Frontal cortex (tissue), 4 donors: Measurements from ENCODE around the gene ZSWIM5. TPM values are rescaled to one million over a fixed set of nuclear protein-coding genes. Genes with fewer than 3 reads are reported as not detected.

Experiments used
- DNase-seq, 2 donors: peaks; one replicate each; pipeline ENCODE4 v3.0.0; 2012; ENCODE audit warnings: low spot score in 2 of 2
- FAIRE-seq: peaks from 2 replicates; lab custom pipeline; 2012; peaks lifted over from hg19 to GRCh38; lab: Jason Lieb, UNC
- total RNA-seq: library from RNA; depleted of rRNA; stranded (reverse); fragments of >200 nt; gene quantifications from one replicate; pipeline ENCODE4 v1.2.3, GENCODE V29; 2014
- donor health status: control.
- donor health status: control.
- donor health status: control.

Gene ZSWIM5
- total RNA-seq, 1 donor from 2014 or later, result 15.9 TPM

GRCh38 chr1:45040297-45040696 lies 166.1 kb downstream of the ZSWIM5 start:
- no peak for DNase-seq
- FAIRE-seq, result no peak

DNA sequence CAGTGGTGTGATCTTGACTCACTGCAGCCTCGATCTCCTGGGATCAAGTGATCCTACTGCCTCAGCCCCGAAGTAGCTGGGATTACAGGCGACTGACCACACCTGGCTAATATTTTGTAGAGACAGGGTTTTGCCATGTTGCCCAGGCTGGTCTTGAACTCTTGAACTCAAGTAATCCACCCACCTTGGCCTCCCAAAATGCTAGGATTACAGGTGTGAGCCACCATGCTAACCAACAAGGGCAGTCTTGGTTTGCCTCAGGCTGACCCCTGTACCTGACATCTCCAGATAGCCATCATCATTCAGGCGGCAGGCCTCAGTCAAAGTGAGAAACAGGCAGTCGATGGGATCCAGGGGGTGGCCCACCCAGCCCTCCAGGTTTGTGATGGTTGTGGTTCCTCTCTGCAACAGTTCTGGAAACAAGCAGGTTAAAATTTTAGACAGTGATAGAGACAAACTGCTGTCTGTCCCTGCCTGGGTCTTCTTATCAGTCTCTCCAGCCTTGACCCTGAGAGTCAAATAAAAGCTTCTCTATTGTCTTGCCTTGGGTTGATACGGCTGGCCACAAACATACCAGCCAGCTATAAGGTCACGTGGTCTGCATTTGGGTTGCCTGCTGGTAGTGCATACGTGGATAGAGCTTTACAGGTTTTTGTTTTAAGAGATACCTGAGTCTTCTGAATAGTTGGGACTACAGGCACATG lies 167.6 kb downstream of the ZSWIM5 start:
- FAIRE-seq (no peak), DNase-seq (no peak)

DNA sequence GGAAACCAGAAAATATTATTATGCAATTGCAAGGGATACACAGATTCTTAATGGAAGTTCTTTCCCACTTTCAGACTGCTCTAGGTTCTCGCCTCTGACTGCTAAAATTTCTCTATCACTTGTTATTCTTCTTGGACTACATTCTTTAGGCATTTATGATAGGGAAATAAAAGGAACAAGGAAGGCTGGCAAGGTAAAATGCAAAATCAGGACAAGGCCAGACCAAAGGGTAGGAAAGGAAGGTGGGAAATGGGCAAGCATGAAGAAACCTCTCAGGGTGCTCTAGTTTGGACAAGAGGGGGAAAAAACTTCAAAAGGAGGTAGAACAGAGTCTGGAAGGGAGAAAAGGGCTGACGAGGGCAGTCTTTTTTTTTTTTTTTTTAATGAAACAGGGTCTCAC lies 168.2 kb downstream of the ZSWIM5 start:
- DNase-seq (no peak), FAIRE-seq (no peak)

DNA sequence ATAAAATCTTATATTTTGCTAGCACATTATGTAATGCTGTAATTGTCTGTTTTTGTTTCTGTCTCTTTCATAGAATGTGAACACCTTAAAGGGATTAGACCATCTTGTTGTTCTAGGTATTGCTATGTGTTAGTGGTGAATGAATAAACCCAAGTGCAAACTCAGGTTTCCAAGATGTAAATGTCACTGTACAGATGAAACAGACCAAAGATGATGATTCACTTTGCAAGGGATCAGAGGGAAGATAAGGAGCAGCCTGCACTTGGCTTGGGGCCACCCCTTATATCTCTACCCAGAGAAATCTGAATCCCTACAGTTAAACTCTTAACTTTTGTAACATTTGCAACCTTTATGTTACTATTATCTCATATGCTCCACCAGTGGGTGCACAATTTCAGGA lies 168.9 kb downstream of the ZSWIM5 start:
- no peak for DNase-seq
- FAIRE-seq, result no peak

- FAIRE-seq, result no peak
- DNase-seq, result no peak
Measured at GRCh38 chr1:45035631-45036301, 170.6 kb downstream of the ZSWIM5 start.

DNA sequence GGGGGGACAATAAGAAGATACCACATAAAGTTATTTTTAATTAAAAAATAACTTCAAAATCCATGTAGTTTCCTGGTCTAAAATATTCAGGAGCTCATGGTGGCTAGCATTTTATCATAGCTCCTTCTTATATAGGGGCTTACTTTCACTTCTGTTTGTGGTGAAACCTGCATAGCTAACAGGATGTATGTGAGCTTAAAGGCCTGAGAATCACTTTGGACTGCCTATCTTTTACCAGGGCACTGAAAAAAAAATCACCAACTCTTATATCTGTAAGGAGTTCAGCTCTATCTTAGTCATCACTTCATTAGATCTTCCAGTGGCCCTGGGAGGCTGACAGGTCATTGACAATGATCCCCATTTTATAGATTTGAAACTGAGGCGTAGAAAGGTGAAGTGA lies 173.0 kb downstream of the ZSWIM5 start:
- DNase-seq (no peak), FAIRE-seq (no peak)

GRCh38 chr1:45032837-45033236 lies 173.6 kb downstream of the ZSWIM5 start:
- DNase-seq, result no peak
- FAIRE-seq, result no peak

- DNase-seq, result no peak
- no peak for FAIRE-seq
Measured at GRCh38 chr1:45026446-45026845, 180.0 kb downstream of the ZSWIM5 start.

DNA sequence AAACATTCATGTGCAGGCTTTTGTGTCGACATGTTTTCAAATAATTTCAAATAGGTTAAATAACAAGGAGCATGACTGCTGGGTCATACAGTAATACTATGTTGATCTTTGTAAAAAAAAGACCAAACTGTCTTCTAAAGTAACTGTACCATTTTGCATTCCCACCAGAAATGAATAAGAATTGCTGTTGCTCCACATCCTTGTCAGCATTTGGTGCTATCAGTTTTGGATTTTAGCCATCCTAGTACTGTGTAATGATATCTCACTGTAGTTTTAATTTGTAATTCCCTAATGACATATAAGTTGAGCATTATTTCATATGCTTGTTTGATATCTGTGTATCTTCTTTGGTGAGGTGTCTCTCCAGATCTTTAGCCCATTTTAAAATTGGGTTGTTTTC lies 182.7 kb downstream of the ZSWIM5 start:
- FAIRE-seq (no peak), DNase-seq (no peak)

DNA sequence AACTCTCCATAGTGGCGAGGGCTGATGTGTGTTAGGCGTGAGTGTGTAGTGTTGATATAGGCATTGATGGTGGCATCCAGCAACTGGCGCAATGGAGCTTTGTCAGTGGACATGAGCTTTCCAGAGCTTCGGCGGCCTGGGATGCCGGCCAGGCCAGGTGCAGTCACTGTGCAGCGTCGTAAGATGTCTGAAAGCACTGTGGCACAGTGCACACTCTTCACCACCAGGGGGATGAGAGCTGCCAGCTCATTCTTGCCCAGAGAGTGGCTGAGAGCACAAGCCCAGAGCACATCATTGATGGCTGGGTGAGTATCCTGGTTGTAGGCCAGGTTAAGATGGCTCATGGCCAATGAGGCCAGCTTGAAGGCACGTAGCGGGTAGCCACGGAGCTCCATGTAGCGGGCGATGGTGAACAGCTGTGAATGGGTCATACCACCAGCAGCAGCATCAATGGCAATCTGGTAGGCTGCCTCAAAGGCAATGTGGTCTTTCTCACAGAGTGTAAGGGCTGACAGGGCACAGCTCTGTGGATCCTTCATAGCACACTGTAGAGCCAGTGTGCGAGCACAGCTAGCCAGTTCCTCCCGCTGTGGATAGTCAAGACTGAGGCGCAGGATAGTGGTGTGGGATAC lies 187.7 kb downstream of the ZSWIM5 start:
- DNase-seq, result no peak
- no peak for FAIRE-seq

DNA sequence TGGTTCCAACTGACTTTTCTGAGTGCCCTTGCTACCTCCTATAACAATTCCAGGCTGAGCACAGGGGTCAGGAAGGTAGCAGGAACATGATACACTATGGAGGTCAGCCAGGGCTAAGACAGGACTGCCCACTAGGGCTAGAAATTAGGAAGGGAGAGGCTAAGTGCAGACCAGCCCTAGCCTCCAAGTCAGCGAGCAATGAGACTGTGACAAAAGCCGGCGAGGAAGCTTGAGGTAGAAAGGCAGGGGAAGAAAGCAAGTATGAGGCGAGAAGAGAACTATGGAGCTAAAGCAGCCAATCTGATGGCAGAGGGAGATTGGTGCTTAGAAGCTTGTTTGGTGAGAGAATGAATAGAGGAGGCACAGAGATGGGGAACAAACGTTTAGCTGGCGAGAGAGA lies 189.6 kb downstream of the ZSWIM5 start:
- DNase-seq (no peak), FAIRE-seq (no peak)

- DNase-seq (no peak), FAIRE-seq (no peak)
Measured at GRCh38 chr1:45016090-45016697, 190.2 kb downstream of the ZSWIM5 start.

- FAIRE-seq (no peak), DNase-seq (no peak)
Measured at GRCh38 chr1:45015683-45016082, 190.7 kb downstream of the ZSWIM5 start.

DNA sequence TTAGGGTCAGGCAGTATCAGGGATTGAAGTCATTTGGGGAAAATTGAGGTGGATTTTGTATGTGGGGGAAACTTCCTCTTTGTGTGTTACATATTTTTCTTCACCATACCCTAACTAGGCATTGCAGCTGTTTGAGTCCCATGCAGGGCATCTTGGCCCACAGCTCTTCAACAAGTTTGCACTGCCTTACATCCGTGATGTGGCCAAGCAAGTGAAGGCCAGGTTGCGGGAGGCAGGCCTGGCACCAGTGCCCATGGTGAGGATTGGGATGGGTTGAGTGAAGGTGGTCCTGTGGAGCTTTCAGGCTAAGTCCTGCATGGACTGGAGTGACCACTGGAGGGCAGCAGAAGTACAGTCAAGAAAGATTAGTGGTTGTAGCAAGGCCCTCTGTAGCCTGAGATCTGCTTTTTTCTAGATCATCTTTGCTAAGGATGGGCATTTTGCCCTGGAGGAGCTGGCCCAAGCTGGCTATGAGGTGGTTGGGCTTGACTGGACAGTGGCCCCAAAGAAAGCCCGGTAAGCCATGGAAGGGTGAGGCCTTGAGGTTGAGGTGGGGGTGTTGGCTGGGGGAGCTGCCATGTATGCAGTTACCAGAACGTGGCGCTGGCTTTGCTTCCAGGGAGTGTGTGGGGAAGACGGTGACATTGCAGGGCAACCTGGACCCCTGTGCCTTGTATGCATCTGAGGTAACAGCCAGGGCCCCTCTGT lies 191.9 kb downstream of the ZSWIM5 start:
- no peak for FAIRE-seq

DNA sequence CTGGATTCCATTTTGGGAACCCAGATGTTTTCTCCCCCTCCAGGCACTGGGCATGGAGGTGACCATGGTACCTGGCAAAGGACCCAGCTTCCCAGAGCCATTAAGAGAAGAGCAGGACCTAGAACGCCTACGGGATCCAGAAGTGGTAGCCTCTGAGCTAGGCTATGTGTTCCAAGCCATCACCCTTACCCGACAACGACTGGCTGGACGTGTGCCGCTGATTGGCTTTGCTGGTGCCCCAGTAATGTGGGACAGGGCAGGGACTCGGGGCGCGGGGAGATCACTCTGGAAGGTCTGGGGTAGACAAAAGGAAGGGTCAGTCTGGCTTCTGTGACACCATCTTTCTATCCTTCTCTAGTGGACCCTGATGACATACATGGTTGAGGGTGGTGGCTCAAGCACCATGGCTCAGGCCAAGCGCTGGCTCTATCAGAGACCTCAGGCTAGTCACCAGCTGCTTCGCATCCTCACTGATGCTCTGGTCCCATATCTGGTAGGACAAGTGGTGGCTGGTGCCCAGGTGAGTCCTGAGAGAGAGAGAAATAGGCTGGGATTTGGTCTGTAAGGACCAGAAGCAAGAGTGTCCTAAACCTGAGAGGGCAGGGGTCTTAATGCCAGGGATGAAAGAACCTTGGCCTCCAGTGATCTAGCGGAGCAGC lies 192.7 kb downstream of the ZSWIM5 start:
- FAIRE-seq (no peak), DNase-seq (no peak)

More for the DNA sequence above, 191.9 kb downstream of the ZSWIM5 start:
- DNase-seq, result peak; percentile 59 to 71

DNA sequence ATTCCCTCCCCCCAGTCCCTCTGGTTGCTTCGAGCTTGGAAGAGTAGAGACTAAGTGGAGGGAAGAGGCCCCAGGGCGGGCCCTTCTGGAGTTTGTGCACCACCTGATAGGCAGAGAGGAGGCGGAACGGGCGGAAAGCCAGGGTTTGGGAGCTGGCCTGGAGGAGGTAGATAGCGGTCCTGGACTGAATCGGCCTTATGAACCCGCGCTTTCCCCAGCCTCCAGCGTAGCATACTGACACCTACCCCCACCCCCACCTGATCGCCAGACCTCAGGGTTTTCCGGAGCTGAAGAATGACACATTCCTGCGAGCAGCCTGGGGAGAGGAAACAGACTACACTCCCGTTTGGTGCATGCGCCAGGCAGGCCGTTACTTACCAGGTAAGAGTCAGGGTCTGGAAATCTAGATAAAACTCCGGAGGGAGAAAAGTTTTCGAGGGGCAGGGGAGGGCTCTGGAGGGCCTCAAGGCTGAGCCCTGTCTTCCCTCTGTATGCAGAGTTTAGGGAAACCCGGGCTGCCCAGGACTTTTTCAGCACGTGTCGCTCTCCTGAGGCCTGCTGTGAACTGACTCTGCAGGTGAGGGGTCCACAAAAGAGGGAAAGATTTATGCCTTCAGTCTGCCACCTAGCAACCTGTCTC lies 193.6 kb downstream of the ZSWIM5 start:
- DNase-seq (peak in 1 of 2 donors; percentile 33), FAIRE-seq (no peak)

GRCh38 chr1:45011837-45012638 lies 194.4 kb downstream of the ZSWIM5 start, which contains the start of gene UROD:
Gene UROD, plus strand, starts transcription at chr1:45012254. Its CDS starts 12 bp downstream, at chr1:45012266.
- peak; percentile 88 to 89 for DNase-seq
- peak; percentile 62 for FAIRE-seq
